PC-3 (cell line): Measurements from ENCODE around the gene REEP3.

Source experiments
- EZH2 ChIP-seq: fragments of 300-600 bp; sonication (generic); IDR thresholded peaks from one replicate; pipeline ENCODE4 v1.6.1; 2017; ENCODE audit warnings: antibody characterized with exemption, mild to moderate bottlenecking, low read length; ENCODE audit not compliant: unreplicated experiment
- EZH2phosphoT487 ChIP-seq: fragments of 300-600 bp; sonication (generic); IDR thresholded peaks from 2 replicates; pipeline ENCODE4 v1.6.1; 2018; ENCODE audit warnings: mild to moderate bottlenecking, antibody characterized with exemption, low read length, borderline replicate concordance
- TF ChIP-seq, protein P1 (sequence below): fragments of 300-600 bp; sonication (generic); conservative IDR thresholded peaks from 2 replicates; pipeline ENCODE4 v1.5.1; 2017; ENCODE audit warnings: antibody characterized with exemption, low read depth, mild to moderate bottlenecking, low read length

DNA sequence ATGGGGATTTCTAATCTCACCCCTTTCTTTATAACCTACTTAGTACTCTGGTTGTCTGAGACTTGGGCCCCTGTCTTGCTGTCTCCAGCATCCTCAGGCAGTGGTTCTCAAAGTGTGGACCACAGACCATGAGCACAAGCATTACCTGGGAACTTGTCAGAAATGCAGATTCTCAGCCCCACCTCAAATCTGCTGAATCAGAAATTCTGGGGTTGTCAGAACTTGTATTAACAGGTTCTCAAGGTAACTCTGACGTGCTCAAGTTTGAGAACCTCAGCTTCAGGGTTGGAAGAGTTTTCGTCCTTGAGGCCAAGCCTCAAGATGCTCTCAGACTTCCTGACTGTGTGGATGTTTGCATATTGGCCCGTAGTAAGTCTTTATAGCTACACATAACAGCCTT is 97.4 kb downstream of the REEP3 start:
- no peak for TF ChIP-seq EZH2phosphoT487
- TF ChIP-seq, protein P1, sequence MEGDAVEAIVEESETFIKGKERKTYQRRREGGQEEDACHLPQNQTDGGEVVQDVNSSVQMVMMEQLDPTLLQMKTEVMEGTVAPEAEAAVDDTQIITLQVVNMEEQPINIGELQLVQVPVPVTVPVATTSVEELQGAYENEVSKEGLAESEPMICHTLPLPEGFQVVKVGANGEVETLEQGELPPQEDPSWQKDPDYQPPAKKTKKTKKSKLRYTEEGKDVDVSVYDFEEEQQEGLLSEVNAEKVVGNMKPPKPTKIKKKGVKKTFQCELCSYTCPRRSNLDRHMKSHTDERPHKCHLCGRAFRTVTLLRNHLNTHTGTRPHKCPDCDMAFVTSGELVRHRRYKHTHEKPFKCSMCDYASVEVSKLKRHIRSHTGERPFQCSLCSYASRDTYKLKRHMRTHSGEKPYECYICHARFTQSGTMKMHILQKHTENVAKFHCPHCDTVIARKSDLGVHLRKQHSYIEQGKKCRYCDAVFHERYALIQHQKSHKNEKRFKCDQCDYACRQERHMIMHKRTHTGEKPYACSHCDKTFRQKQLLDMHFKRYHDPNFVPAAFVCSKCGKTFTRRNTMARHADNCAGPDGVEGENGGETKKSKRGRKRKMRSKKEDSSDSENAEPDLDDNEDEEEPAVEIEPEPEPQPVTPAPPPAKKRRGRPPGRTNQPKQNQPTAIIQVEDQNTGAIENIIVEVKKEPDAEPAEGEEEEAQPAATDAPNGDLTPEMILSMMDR = no peak
- no peak for TF ChIP-seq EZH2
